Neural crest cell (in vitro differentiated cells): ENCODE results near the gene TBC1D8. TPM values are rescaled to one million over a fixed set of nuclear protein-coding genes. Genes with fewer than 3 reads are reported as not detected.

Experiments used
- DNase-seq: peaks from one replicate; pipeline ENCODE4 v3.0.0; 2021; ENCODE audit warnings: low read depth, mixed read lengths, low spot score
- H3K27ac Mint-ChIP-seq: one replicate; pipeline ENCODE4 v1.8.0; 2021; ENCODE audit warnings: mild to moderate bottlenecking, mixed read lengths; ENCODE audit not compliant: unreplicated experiment
- H3K27me3 Mint-ChIP-seq: 2 replicates; pipeline ENCODE4 v1.8.0; 2021; ENCODE audit warnings: low read depth, mild to moderate bottlenecking, mixed read lengths
- H3K36me3 Mint-ChIP-seq: 2 replicates; pipeline ENCODE4 v1.8.0; 2021; ENCODE audit warnings: low read depth, mild to moderate bottlenecking, mixed read lengths
- H3K4me1 Mint-ChIP-seq: 2 replicates; pipeline ENCODE4 v1.8.0; 2021; ENCODE audit warnings: mixed read lengths
- H3K4me3 Mint-ChIP-seq: one replicate; pipeline ENCODE4 v1.8.0; 2021; ENCODE audit warnings: mild to moderate bottlenecking, mixed read lengths
- H3K9me3 Mint-ChIP-seq: 2 replicates; pipeline ENCODE4 v1.8.0; 2021; ENCODE audit warnings: mixed read lengths
- CTCF ChIP-seq: fragments of 200-600 bp; sonication (generic); conservative IDR thresholded peaks from 2 replicates; pipeline ENCODE4 v1.5.0; 2021; ENCODE audit warnings: antibody characterized with exemption, mild to moderate bottlenecking
- total RNA-seq: library from RNA; stranded (reverse); gene quantifications from 2 replicates; pipeline ENCODE4 v1.2.1, GENCODE V29; 2021

Gene TBC1D8
- total RNA-seq, 1 donor from 2014 or later = 7.8 TPM

- no peak for TF ChIP-seq CTCF
- H3K27ac Mint-ChIP-seq = no peak overlapping the region
- no peaks in the 10 kb centered on the region for H3K27me3 Mint-ChIP-seq
- H3K4me3 Mint-ChIP-seq = no peak overlapping the region
- H3K9me3 Mint-ChIP-seq = no peaks in the 10 kb centered on the region
- no peaks in the 10 kb centered on the region for H3K4me1 Mint-ChIP-seq
- H3K36me3 Mint-ChIP-seq = no peaks in the 10 kb centered on the region
- DNase-seq = no peak
Measured at GRCh38 chr2:100992262-100992661, 158.9 kb downstream of the TBC1D8 start.

GRCh38 chr2:100991404-100991773 lies 159.8 kb downstream of the TBC1D8 start:
- H3K27ac Mint-ChIP-seq = no peak overlapping the region
- no peaks in the 10 kb centered on the region for H3K9me3 Mint-ChIP-seq
- H3K4me3 Mint-ChIP-seq = no peak overlapping the region
- DNase-seq = no peak
- no peaks in the 10 kb centered on the region for H3K4me1 Mint-ChIP-seq
- no peaks in the 10 kb centered on the region for H3K27me3 Mint-ChIP-seq
- TF ChIP-seq CTCF = no peak
- H3K36me3 Mint-ChIP-seq = no peaks in the 10 kb centered on the region

DNA sequence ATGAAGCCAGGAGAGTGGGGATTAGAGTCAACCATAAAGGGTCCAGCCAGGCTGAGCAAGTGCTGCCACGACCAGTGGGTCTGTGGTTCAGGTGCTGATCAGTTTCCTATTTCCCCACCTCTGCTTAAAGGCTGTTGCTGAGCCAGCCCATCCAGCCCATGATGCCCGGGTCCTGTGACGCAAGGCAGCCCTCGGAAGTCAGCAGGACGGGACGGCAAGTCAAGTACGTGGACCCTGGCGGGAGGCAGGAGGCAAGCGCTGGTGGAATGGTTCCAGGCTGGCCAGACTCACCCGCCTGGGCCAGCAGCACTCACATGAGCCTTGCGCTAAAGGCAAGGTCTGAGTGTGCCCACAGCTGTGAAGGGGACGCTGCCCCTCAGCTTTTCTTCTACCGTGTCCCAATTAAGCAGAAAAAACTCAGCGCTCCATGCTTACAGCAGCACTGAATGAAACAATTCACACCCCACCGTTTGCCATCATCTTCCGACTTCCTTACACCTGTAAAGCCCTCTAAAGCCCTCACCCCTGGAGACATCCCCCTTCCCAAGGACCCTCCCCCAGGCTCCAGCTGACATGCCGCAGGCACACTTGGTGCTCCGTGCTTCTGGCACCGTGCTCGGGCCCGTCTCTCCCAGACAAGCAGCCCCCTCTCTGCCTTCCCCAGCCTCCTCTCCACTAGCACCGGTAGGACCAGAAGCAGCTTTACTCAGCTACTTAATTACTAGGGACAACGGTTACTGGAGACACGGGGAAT lies 160.4 kb downstream of the TBC1D8 start:
- H3K27ac Mint-ChIP-seq = no peak overlapping the region
- no peak overlapping the region for H3K4me3 Mint-ChIP-seq
- no peaks in the 10 kb centered on the region for H3K9me3 Mint-ChIP-seq
- no peaks in the 10 kb centered on the region for H3K27me3 Mint-ChIP-seq
- no peaks in the 10 kb centered on the region for H3K36me3 Mint-ChIP-seq
- no peaks in the 10 kb centered on the region for H3K4me1 Mint-ChIP-seq
- no peak for TF ChIP-seq CTCF
- DNase-seq = no peak

- Mint-ChIP-seq H3K27me3 (no peaks in the 10 kb centered on the region), H3K9me3 (no peaks in the 10 kb centered on the region), H3K4me3 (no peak overlapping the region), H3K4me1 (no peaks in the 10 kb centered on the region), H3K36me3 (no peaks in the 10 kb centered on the region), H3K27ac (no peak overlapping the region)
- TF ChIP-seq CTCF = no peak
- DNase-seq = no peak
Measured at GRCh38 chr2:100990166-100990565, 161.0 kb downstream of the TBC1D8 start.

DNA sequence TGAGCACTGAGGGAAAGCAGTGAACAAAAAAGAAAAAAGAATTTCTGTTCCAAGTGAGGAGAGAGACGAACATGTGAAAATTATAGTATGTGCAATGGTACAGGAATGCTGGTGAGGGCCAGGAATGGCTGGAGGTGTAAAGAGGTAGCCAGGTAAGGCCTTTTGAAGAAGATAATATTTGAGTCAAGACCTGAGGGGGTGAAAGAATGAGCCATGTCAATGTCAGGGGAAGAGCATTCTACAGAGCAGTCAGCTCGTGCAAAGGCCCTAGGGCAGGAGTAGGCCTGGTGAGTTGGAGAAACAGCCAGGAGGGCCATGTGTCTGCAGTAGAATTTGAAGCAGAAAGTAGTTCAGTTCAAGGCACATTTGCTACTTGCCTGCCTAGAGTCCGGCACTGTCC lies 161.5 kb downstream of the TBC1D8 start:
- Mint-ChIP-seq H3K9me3 (no peaks in the 10 kb centered on the region), H3K27ac (no peak overlapping the region), H3K4me3 (no peak overlapping the region), H3K36me3 (no peaks in the 10 kb centered on the region), H3K4me1 (peaks cover 4% of the 10 kb centered on the region), H3K27me3 (peaks cover 2% of the 10 kb centered on the region)
- TF ChIP-seq CTCF = no peak
- no peak for DNase-seq
